Measurements from ENCODE around the gene UNC13D.
A peak's percentile ranks its signal among the peaks of the same experiment; 100 is the strongest.
"Not testable (repeated sequence)": the region's sequence is repeated elsewhere in the genome, so short reads cannot be mapped to it uniquely, and the experiment has no call there.

UNC13D gene

GRCh38 chr17:75843577-75844529 is at the start of gene UNC13D:
UNC13D (minus strand) TSS chr17:75844404; CDS start chr17:75844337, 67 bp downstream.
- H3K27me3 Mint-ChIP-seq, result no peaks in the 10 kb centered on the region

GRCh38 chr17:75893305-75894048 is 49.3 kb upstream of the UNC13D start:
- H3K4me3 Mint-ChIP-seq, result peak overlapping the region in 1 of 2 donors; percentile 6
- peaks cover 53% of the 10 kb centered on the region for H3K4me1 Mint-ChIP-seq

More at GRCh38 chr17:75843577-75844529, at the start of gene UNC13D:
- Mint-ChIP-seq H3K27ac (peak within 1 kb of the TSS; percentile 99), H3K4me3 (peak within 1 kb of the TSS; percentile 88 to 98), H3K4me1 (peaks cover 53% of the 10 kb centered on the region), H3K9me3 (no peaks in the 10 kb centered on the region)
- DNase-seq, result peak; percentile 55 to 65
- ATAC-seq, result peak; percentile 71

GRCh38 chr17:75892556-75893224 is 48.5 kb upstream of the UNC13D start:
- H3K4me3 Mint-ChIP-seq, result no peak overlapping the region
- H3K4me1 Mint-ChIP-seq, result peaks cover 51% of the 10 kb centered on the region
- H3K27ac Mint-ChIP-seq, result no peak overlapping the region
- no peak for ATAC-seq
- H3K27me3 Mint-ChIP-seq, result no peaks in the 10 kb centered on the region
- H3K9me3 Mint-ChIP-seq, result no peaks in the 10 kb centered on the region
- DNase-seq, result no peak

More at GRCh38 chr17:75893305-75894048, 49.3 kb upstream of the UNC13D start:
- no peak for ATAC-seq
- DNase-seq, result no peak
- Mint-ChIP-seq H3K27ac (peak overlapping the region; percentile 42 to 82), H3K9me3 (no peaks in the 10 kb centered on the region), H3K27me3 (no peaks in the 10 kb centered on the region)

- Mint-ChIP-seq H3K9me3 (no peaks in the 10 kb centered on the region), H3K27ac (no peak overlapping the region), H3K4me3 (no peak overlapping the region), H3K27me3 (no peaks in the 10 kb centered on the region), H3K4me1 (peaks cover 44% of the 10 kb centered on the region)
- no peak for DNase-seq
- no peak for ATAC-seq
These were observed 47.7 kb upstream of the UNC13D start for GRCh38 chr17:75891605-75892555.

- H3K9me3 Mint-ChIP-seq, result no peaks in the 10 kb centered on the region
- no peak overlapping the region for H3K27ac Mint-ChIP-seq
- H3K4me3 Mint-ChIP-seq, result no peak overlapping the region
- peaks cover 44% of the 10 kb centered on the region for H3K4me1 Mint-ChIP-seq
- DNase-seq (no peak), ATAC-seq (no peak)
- H3K27me3 Mint-ChIP-seq, result no peaks in the 10 kb centered on the region
These were observed 46.9 kb upstream of the UNC13D start for GRCh38 chr17:75891022-75891604.

- ATAC-seq (peak; percentile 58), DNase-seq (no peak)
- Mint-ChIP-seq H3K4me3 (no peak overlapping the region), H3K27ac (peak overlapping the region in 1 of 2 donors; percentile 33), H3K9me3 (no peaks in the 10 kb centered on the region), H3K27me3 (no peaks in the 10 kb centered on the region), H3K4me1 (peaks cover 27% of the 10 kb centered on the region)
These were observed 45.2 kb upstream of the UNC13D start for GRCh38 chr17:75889454-75889853.

- ATAC-seq, result no peak
- H3K4me1 Mint-ChIP-seq, result peaks cover 17% of the 10 kb centered on the region
- H3K9me3 Mint-ChIP-seq, result no peaks in the 10 kb centered on the region
- no peaks in the 10 kb centered on the region for H3K27me3 Mint-ChIP-seq
- H3K4me3 Mint-ChIP-seq, result no peak overlapping the region
- no peak overlapping the region for H3K27ac Mint-ChIP-seq
- no peak for DNase-seq
These were observed 44.3 kb upstream of the UNC13D start for GRCh38 chr17:75888484-75888883.

GRCh38 chr17:75885860-75886259 is 41.7 kb upstream of the UNC13D start:
- not testable (repeated sequence) for DNase-seq, H3K27me3 Mint-ChIP-seq, H3K27ac Mint-ChIP-seq, H3K4me3 Mint-ChIP-seq, H3K9me3 Mint-ChIP-seq, ATAC-seq
- H3K4me1 Mint-ChIP-seq, result peaks cover 25% of the 10 kb centered on the region

- Mint-ChIP-seq H3K4me3 (no peak overlapping the region), H3K27me3 (peaks cover 3% of the 10 kb centered on the region), H3K4me1 (peaks cover 22% of the 10 kb centered on the region), H3K9me3 (no peaks in the 10 kb centered on the region), H3K27ac (no peak overlapping the region)
- DNase-seq, result no peak
- no peak for ATAC-seq
These were observed 41.2 kb upstream of the UNC13D start for GRCh38 chr17:75885431-75885830.

- peak overlapping the region in 1 of 2 donors; percentile 39 for H3K4me3 Mint-ChIP-seq
- peak overlapping the region in 1 of 2 donors; percentile 20 for H3K27ac Mint-ChIP-seq
- H3K4me1 Mint-ChIP-seq, result peaks cover 29% of the 10 kb centered on the region
- DNase-seq (no peak), ATAC-seq (no peak)
- no peaks in the 10 kb centered on the region for H3K9me3 Mint-ChIP-seq
- H3K27me3 Mint-ChIP-seq, result peaks cover 9% of the 10 kb centered on the region
These were observed 37.7 kb upstream of the UNC13D start for GRCh38 chr17:75881678-75882454.

- H3K4me1 Mint-ChIP-seq, result peaks cover 45% of the 10 kb centered on the region
- H3K9me3 Mint-ChIP-seq, result no peaks in the 10 kb centered on the region
- no peak overlapping the region for H3K27ac Mint-ChIP-seq
- DNase-seq (no peak), ATAC-seq (no peak)
- H3K4me3 Mint-ChIP-seq, result no peak overlapping the region
- peaks cover 9% of the 10 kb centered on the region for H3K27me3 Mint-ChIP-seq
These were observed 36.1 kb upstream of the UNC13D start for GRCh38 chr17:75880266-75880665.

- H3K4me1 Mint-ChIP-seq, result peaks cover 57% of the 10 kb centered on the region
- no peaks in the 10 kb centered on the region for H3K9me3 Mint-ChIP-seq
- H3K4me3 Mint-ChIP-seq, result peak within 1 kb of the TSS; percentile 92
- peak; percentile 49 to 60 for DNase-seq
- H3K27ac Mint-ChIP-seq, result peak within 1 kb of the TSS; percentile 59 to 89
- peaks cover 9% of the 10 kb centered on the region for H3K27me3 Mint-ChIP-seq
- peak; percentile 44 for ATAC-seq
These were observed 34.2 kb upstream of the UNC13D start, which contains the start of gene TRIM47 for GRCh38 chr17:75878174-75878998. TRIM47 (minus strand) TSS chr17:75878581; CDS start chr17:75878548, 33 bp downstream.

- Mint-ChIP-seq H3K27ac (peak overlapping the region; percentile 27 to 89), H3K4me1 (peaks cover 63% of the 10 kb centered on the region), H3K9me3 (no peaks in the 10 kb centered on the region), H3K27me3 (peaks cover 9% of the 10 kb centered on the region), H3K4me3 (peak overlapping the region; percentile 92)
- DNase-seq (peak; percentile 80 to 83), ATAC-seq (peak; percentile 81)
These were observed 33.6 kb upstream of the UNC13D start for GRCh38 chr17:75877752-75878173.

Measured in stimulated activated naive CD8-positive, alpha-beta T cell treated with anti-CD3 and anti-CD28 coated beads, Interleukin-15, amount 100 ng/mL, for 72 hours (primary cell).